Measurements from ENCODE around the gene LRRC28. TPM values are rescaled to one million over a fixed set of nuclear protein-coding genes. Genes with fewer than 3 reads are reported as not detected.

Gene LRRC28
- 13.5 and 14.2 TPM in 2 replicates for total RNA-seq (2012; rRNA removed)

GRCh38 chr15:99250857-99251841 lies at the start of gene LRRC28:
TSS of gene LRRC28 (plus strand) at chr15:99251481. CDS start at chr15:99255958, 4,477 bp downstream.
- Histone ChIP-seq H3K27me3 (ENCODE audit: control insufficient read depth, insufficient read depth, low read length) (no peaks in the 10 kb centered on the region), H3K9ac (ENCODE audit: low read depth, low read length) (peak within 1 kb of the TSS; percentile 90), H3K4me2 (ENCODE audit: low read length) (peak within 1 kb of the TSS; percentile 91), H3K4me1 (ENCODE audit: control insufficient read depth, insufficient read depth, low read length) (peaks cover 30% of the 10 kb centered on the region), H3K36me3 (ENCODE audit: insufficient read depth, low read length) (no peaks in the 10 kb centered on the region), H3K9me3 (replicated peaks; ENCODE audit: low read length) (no peaks in the 10 kb centered on the region), H3K4me3 (ENCODE audit: low read length) (peak within 1 kb of the TSS; percentile 86)

- no peak overlapping the region for H3K4me2 ChIP-seq (ENCODE audit: low read length)
- H3K9ac ChIP-seq (ENCODE audit: low read depth, low read length) = no peak overlapping the region
Observed at GRCh38 chr15:99202176-99202552, 49.1 kb upstream of the LRRC28 start.

GRCh38 chr15:99207672-99208071 lies 43.6 kb upstream of the LRRC28 start:
- Histone ChIP-seq H3K4me1 (ENCODE audit: control insufficient read depth, insufficient read depth, low read length) (no peaks in the 10 kb centered on the region), H3K27me3 (ENCODE audit: control insufficient read depth, insufficient read depth, low read length) (no peaks in the 10 kb centered on the region), H3K36me3 (ENCODE audit: insufficient read depth, low read length) (peaks cover 2% of the 10 kb centered on the region), H3K4me3 (ENCODE audit: low read length) (no peak overlapping the region), H3K9me3 (replicated peaks; ENCODE audit: low read length) (no peaks in the 10 kb centered on the region), H3K9ac (ENCODE audit: low read depth, low read length) (no peak overlapping the region), H3K4me2 (ENCODE audit: low read length) (no peak overlapping the region)

More at GRCh38 chr15:99202176-99202552, 49.1 kb upstream of the LRRC28 start:
- H3K4me3 ChIP-seq (ENCODE audit: low read length) = no peak overlapping the region
- H3K4me1 ChIP-seq (ENCODE audit: control insufficient read depth, insufficient read depth, low read length) = no peaks in the 10 kb centered on the region
- no peaks in the 10 kb centered on the region for H3K27me3 ChIP-seq (ENCODE audit: control insufficient read depth, insufficient read depth, low read length)
- no peaks in the 10 kb centered on the region for H3K9me3 ChIP-seq (replicated peaks; ENCODE audit: low read length)
- no peaks in the 10 kb centered on the region for H3K36me3 ChIP-seq (ENCODE audit: insufficient read depth, low read length)

DNA sequence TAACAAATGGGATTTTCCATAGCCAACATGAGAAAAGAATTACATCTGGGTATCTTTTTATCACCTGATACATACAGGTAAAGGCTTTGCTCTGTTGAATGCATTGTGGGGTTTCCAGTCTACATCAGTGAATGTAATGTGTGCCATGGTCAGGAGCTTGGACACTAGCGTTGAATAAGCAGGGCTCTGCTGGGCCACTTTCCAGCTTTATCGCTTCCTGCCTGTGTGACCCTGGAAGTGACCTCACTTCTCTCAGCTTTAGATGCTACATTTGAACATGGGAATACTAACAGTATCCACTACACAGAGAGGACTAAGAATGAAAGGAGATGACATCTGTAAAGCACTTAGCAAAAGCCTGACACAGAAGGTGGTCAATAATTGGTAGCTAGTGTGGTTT lies 42.0 kb upstream of the LRRC28 start:
- peaks cover 2% of the 10 kb centered on the region for H3K36me3 ChIP-seq (ENCODE audit: insufficient read depth, low read length)
- no peaks in the 10 kb centered on the region for H3K27me3 ChIP-seq (ENCODE audit: control insufficient read depth, insufficient read depth, low read length)
- H3K4me2 ChIP-seq (ENCODE audit: low read length) = no peak overlapping the region
- no peaks in the 10 kb centered on the region for H3K9me3 ChIP-seq (replicated peaks; ENCODE audit: low read length)
- no peak overlapping the region for H3K4me3 ChIP-seq (ENCODE audit: low read length)
- H3K4me1 ChIP-seq (ENCODE audit: control insufficient read depth, insufficient read depth, low read length) = no peaks in the 10 kb centered on the region
- H3K9ac ChIP-seq (ENCODE audit: low read depth, low read length) = no peak overlapping the region

GRCh38 chr15:99210334-99210733 lies 40.9 kb upstream of the LRRC28 start:
- Histone ChIP-seq H3K4me3 (ENCODE audit: low read length) (no peak overlapping the region), H3K9me3 (replicated peaks; ENCODE audit: low read length) (no peaks in the 10 kb centered on the region), H3K27me3 (ENCODE audit: control insufficient read depth, insufficient read depth, low read length) (no peaks in the 10 kb centered on the region), H3K36me3 (ENCODE audit: insufficient read depth, low read length) (peaks cover 2% of the 10 kb centered on the region), H3K4me1 (ENCODE audit: control insufficient read depth, insufficient read depth, low read length) (no peaks in the 10 kb centered on the region), H3K9ac (ENCODE audit: low read depth, low read length) (no peak overlapping the region), H3K4me2 (ENCODE audit: low read length) (no peak overlapping the region)

DNA sequence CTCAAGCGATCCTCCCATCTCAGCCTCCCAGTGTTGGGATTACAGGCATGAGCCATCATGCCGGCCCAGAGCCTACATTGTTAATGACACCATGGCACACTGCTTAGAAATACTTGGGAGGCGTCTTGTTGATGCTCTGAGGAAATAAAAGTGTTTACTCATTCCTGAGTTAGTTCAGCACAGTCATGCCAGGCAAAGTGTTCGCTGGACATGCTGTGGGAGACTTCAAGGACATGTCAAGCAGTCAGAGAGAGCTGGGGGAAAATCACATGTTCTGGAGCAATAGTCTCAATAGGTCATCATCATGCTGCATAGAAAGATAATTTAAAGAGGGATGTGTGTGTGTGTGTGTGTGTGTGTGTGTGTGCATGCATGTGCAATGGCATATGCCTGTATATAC lies 39.4 kb upstream of the LRRC28 start:
- H3K36me3 ChIP-seq (ENCODE audit: insufficient read depth, low read length) = peaks cover 7% of the 10 kb centered on the region
- H3K27me3 ChIP-seq (ENCODE audit: control insufficient read depth, insufficient read depth, low read length) = no peaks in the 10 kb centered on the region
- no peaks in the 10 kb centered on the region for H3K4me1 ChIP-seq (ENCODE audit: control insufficient read depth, insufficient read depth, low read length)
- H3K4me2 ChIP-seq (ENCODE audit: low read length) = no peak overlapping the region
- H3K9me3 ChIP-seq (replicated peaks; ENCODE audit: low read length) = no peaks in the 10 kb centered on the region
- H3K9ac ChIP-seq (ENCODE audit: low read depth, low read length) = no peak overlapping the region
- H3K4me3 ChIP-seq (ENCODE audit: low read length) = no peak overlapping the region

GRCh38 chr15:99212406-99212805 lies 38.9 kb upstream of the LRRC28 start:
- Histone ChIP-seq H3K4me1 (ENCODE audit: control insufficient read depth, insufficient read depth, low read length) (no peaks in the 10 kb centered on the region), H3K27me3 (ENCODE audit: control insufficient read depth, insufficient read depth, low read length) (no peaks in the 10 kb centered on the region), H3K4me2 (ENCODE audit: low read length) (no peak overlapping the region), H3K9ac (ENCODE audit: low read depth, low read length) (no peak overlapping the region), H3K4me3 (ENCODE audit: low read length) (no peak overlapping the region), H3K36me3 (ENCODE audit: insufficient read depth, low read length) (peaks cover 7% of the 10 kb centered on the region), H3K9me3 (replicated peaks; ENCODE audit: low read length) (no peaks in the 10 kb centered on the region)

DNA sequence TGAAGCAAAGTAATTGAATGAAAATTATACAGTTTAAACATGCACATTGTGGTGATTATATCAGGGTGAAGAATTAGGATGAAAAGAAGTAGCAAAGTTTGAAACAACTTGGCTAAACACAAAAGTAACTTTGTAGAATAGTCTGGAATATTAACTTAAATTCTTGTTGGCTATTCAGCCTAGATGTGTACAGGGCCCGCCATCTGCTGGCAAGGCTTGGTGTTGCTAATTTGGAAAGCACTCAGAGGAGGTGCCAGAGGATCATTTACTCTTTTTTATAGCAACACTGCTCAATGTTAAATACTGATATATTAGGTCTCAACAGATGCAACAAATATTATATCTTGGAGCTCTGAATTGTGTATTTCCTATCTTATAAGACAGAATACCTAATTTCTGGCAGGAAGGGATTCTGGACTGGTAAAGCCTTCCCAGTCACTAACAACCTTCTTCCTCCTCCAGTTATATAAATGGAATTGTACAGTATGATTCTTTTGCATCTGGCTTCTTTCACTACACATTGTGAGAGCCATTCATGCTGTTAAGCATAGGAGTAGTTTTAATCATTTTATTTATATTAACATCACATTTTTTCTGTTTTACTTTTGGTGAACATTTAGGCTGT lies 38.0 kb upstream of the LRRC28 start:
- Histone ChIP-seq H3K36me3 (ENCODE audit: insufficient read depth, low read length) (peaks cover 15% of the 10 kb centered on the region), H3K4me3 (ENCODE audit: low read length) (no peak overlapping the region), H3K4me1 (ENCODE audit: control insufficient read depth, insufficient read depth, low read length) (no peaks in the 10 kb centered on the region), H3K27me3 (ENCODE audit: control insufficient read depth, insufficient read depth, low read length) (no peaks in the 10 kb centered on the region), H3K9ac (ENCODE audit: low read depth, low read length) (no peak overlapping the region), H3K4me2 (ENCODE audit: low read length) (no peak overlapping the region), H3K9me3 (replicated peaks; ENCODE audit: low read length) (no peaks in the 10 kb centered on the region)

DNA sequence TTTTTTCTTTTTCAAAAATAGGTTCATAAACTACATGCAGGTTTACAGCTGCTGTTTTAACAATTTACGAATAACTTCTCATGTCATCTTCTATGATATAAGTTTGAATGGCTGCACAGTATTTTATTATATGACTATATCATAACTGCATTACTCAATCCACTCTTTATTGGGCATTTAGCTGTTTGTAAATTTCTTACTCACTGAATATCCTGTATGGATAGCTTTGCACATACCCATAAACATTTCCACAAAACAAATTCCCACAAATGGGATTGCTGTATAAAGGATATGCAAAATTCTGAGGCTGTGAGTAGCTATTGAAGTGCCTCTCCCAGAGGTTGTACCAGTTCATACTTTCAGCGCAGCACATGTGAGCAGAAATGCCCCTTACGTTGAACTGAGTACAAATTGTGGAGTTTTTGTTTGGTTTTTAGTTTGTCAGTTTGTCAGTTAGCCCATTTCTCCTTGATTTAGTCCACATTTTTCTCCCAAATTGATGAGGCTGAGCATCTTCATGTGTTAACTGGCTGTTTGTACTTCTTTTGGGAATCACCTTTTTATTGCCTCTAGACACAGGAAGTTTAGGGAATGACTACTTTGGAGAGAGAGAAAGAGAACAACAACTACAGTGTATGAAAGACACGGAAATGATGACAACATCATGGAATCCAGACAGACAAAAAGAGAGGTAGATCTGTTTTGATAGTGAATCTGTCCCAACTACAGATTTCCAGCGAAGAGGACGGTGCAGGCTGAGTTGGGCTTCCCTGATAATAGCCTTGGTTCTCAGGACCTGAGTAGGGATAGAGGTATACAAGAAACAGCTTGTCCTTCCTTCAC lies 26.7 kb upstream of the LRRC28 start:
- no peaks in the 10 kb centered on the region for H3K4me1 ChIP-seq (ENCODE audit: control insufficient read depth, insufficient read depth, low read length)
- no peaks in the 10 kb centered on the region for H3K9me3 ChIP-seq (replicated peaks; ENCODE audit: low read length)
- H3K36me3 ChIP-seq (ENCODE audit: insufficient read depth, low read length) = peaks cover 14% of the 10 kb centered on the region
- H3K27me3 ChIP-seq (ENCODE audit: control insufficient read depth, insufficient read depth, low read length) = no peaks in the 10 kb centered on the region
- H3K4me3 ChIP-seq (ENCODE audit: low read length) = no peak overlapping the region
- H3K4me2 ChIP-seq (ENCODE audit: low read length) = no peak overlapping the region
- H3K9ac ChIP-seq (ENCODE audit: low read depth, low read length) = no peak overlapping the region

GRCh38 chr15:99226802-99227201 lies 24.5 kb upstream of the LRRC28 start:
- Histone ChIP-seq H3K9me3 (replicated peaks; ENCODE audit: low read length) (no peaks in the 10 kb centered on the region), H3K36me3 (ENCODE audit: insufficient read depth, low read length) (peaks cover 10% of the 10 kb centered on the region), H3K9ac (ENCODE audit: low read depth, low read length) (no peak overlapping the region)

DNA sequence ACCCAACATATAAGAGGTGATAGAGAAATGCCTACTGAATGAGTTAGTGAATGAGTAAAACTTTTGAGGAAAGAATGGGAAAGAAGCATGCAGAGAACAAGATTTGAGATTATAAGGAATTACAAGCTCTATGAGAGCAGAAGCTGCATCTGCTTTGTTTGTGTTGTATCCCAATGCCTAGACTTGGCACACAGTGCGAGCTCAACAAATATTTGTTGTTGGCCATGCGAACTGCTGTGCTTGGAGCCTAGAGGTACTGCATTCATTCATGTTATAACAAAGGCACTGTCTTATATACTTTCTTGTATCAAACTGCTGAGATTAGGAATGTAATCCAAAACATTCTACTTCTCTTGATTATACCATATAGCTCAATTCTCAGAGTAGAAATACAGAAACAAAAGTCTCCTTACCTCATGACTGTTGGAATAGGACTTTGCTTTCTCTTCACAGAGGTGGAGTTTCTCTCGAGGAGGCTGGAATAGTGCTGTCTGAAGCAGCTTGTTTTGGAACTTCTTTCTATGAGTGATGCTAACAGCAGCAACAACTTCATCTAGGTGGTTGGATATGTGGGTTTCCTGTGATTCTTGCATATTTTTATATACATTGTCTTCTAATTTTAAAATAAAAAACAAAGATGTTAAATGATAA lies 23.0 kb upstream of the LRRC28 start:
- Histone ChIP-seq H3K9me3 (replicated peaks; ENCODE audit: low read length) (no peaks in the 10 kb centered on the region), H3K4me1 (ENCODE audit: control insufficient read depth, insufficient read depth, low read length) (no peaks in the 10 kb centered on the region), H3K4me3 (ENCODE audit: low read length) (no peak overlapping the region), H3K36me3 (ENCODE audit: insufficient read depth, low read length) (peaks cover 5% of the 10 kb centered on the region), H3K4me2 (ENCODE audit: low read length) (no peak overlapping the region), H3K9ac (ENCODE audit: low read depth, low read length) (no peak overlapping the region), H3K27me3 (ENCODE audit: control insufficient read depth, insufficient read depth, low read length) (no peaks in the 10 kb centered on the region)

More at GRCh38 chr15:99226802-99227201, 24.5 kb upstream of the LRRC28 start:
- Histone ChIP-seq H3K4me2 (ENCODE audit: low read length) (no peak overlapping the region), H3K27me3 (ENCODE audit: control insufficient read depth, insufficient read depth, low read length) (no peaks in the 10 kb centered on the region), H3K4me1 (ENCODE audit: control insufficient read depth, insufficient read depth, low read length) (no peaks in the 10 kb centered on the region), H3K4me3 (ENCODE audit: low read length) (no peak overlapping the region)

Measured in skeletal muscle satellite cell (primary cell).